Mucosa of stomach (tissue), 1 donor: ENCODE measurements around the gene NSUN3.
"Not testable (repeated sequence)": the region's sequence is repeated elsewhere in the genome, so short reads cannot be mapped to it uniquely, and the experiment has no call there.

Experiments used
- H3K27me3 ChIP-seq: one replicate; pipeline ENCODE4 v1.7.0; 2013; ENCODE audit warnings: mild to moderate bottlenecking, low read length; ENCODE audit not compliant: control insufficient read depth, insufficient read depth
- H3K36me3 ChIP-seq: one replicate; pipeline ENCODE4 v1.7.0; 2013; ENCODE audit warnings: low read length; ENCODE audit not compliant: control insufficient read depth, insufficient read depth
- H3K4me1 ChIP-seq: one replicate; pipeline ENCODE4 v1.7.0; 2013; ENCODE audit warnings: mild to moderate bottlenecking, low read length; ENCODE audit not compliant: control insufficient read depth, insufficient read depth
- H3K4me3 ChIP-seq: one replicate; pipeline ENCODE4 v1.7.0; 2013; ENCODE audit warnings: low read length
- H3K9ac ChIP-seq: one replicate; pipeline ENCODE4 v1.7.0; 2013; ENCODE audit warnings: mild to moderate bottlenecking, low read length, moderate library complexity
- H3K9me3 ChIP-seq: one replicate; pipeline ENCODE4 v1.7.0; 2013; ENCODE audit warnings: mild to moderate bottlenecking, low read length, moderate library complexity; ENCODE audit not compliant: control insufficient read depth
- donor health status: Pancreatic carcinoma.

Gene NSUN3

DNA sequence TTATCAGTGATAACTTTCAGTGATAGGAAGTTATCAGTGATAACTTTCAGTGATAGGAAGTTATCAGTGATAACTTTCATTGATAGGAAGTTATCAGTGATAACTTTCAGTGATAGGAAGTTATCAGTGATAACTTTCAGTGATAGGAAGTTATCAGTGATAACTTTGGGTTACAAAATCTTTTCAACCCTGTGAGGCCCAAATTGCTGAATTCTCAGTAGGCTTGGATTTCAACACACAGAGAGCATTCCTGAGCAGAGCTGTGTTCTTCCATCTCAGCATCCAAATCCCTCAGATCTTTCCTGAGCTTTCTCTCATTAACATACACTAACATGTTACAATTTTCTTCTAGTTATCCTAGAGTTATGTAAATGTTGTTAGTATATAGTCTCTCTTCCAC is 47.4 kb downstream of the NSUN3 start:
- not testable (repeated sequence) for H3K4me1 ChIP-seq, H3K9me3 ChIP-seq, H3K27me3 ChIP-seq, H3K36me3 ChIP-seq, H3K4me3 ChIP-seq, H3K9ac ChIP-seq

- H3K36me3 ChIP-seq = no peaks in the 10 kb centered on the region
- no peak overlapping the region for H3K9ac ChIP-seq
These were observed 48.0 kb downstream of the NSUN3 start for GRCh38 chr3:94110854-94111253.

DNA sequence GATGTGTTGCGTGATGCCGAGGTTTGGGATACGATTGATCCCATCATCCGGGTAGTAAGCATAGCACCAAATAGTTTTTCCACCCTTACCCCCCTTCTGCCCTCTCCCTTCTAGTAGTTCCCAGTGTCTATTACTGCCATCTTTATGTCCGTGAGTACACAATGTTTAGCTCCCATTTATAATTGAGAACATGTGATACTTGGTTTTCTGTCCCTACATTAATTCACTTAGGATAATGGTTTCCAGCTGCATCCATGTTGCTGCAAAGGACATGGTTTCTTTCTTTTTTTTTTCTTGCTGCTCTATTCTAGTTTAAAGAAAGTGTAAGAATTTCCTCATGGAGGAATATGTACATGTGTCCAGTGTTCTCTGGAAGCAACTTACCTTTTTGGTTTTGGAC is 51.8 kb downstream of the NSUN3 start:
- no peaks in the 10 kb centered on the region for H3K27me3 ChIP-seq
- no peak overlapping the region for H3K9ac ChIP-seq
- no peaks in the 10 kb centered on the region for H3K4me1 ChIP-seq

More at GRCh38 chr3:94110854-94111253, 48.0 kb downstream of the NSUN3 start:
- no peak overlapping the region for H3K4me3 ChIP-seq
- no peaks in the 10 kb centered on the region for H3K9me3 ChIP-seq
- H3K4me1 ChIP-seq = no peaks in the 10 kb centered on the region
- no peaks in the 10 kb centered on the region for H3K27me3 ChIP-seq

DNA sequence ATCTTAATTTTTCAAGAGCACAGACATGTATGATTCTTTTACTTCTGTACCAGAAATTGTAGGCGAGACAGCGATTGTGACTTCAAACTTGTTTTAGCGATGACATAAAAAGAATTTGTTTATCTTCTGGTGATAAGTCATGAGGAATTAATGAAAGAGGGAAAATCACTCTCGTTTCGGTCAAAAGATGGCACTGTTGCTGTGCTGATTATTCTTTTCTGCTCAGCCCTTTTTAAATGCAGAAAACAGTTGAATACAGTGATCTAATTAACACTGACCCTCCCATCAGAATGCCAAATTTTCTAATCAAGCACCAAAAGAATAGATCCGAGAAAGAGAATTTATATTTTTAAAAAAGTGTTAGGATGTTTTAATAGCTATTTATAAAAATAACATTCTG is 52.6 kb downstream of the NSUN3 start:
- Histone ChIP-seq H3K9me3 (no peaks in the 10 kb centered on the region), H3K9ac (no peak overlapping the region), H3K4me1 (no peaks in the 10 kb centered on the region), H3K27me3 (no peaks in the 10 kb centered on the region), H3K36me3 (no peaks in the 10 kb centered on the region), H3K4me3 (no peak overlapping the region)

More for the DNA sequence above, 51.8 kb downstream of the NSUN3 start:
- Histone ChIP-seq H3K9me3 (no peaks in the 10 kb centered on the region), H3K4me3 (no peak overlapping the region), H3K36me3 (no peaks in the 10 kb centered on the region)

GRCh38 chr3:94117729-94118128 is 54.9 kb downstream of the NSUN3 start:
- H3K4me1 ChIP-seq = no peaks in the 10 kb centered on the region
- H3K4me3 ChIP-seq = no peak overlapping the region
- H3K9ac ChIP-seq = no peak overlapping the region
- H3K36me3 ChIP-seq = no peaks in the 10 kb centered on the region
- no peaks in the 10 kb centered on the region for H3K9me3 ChIP-seq
- no peaks in the 10 kb centered on the region for H3K27me3 ChIP-seq

DNA sequence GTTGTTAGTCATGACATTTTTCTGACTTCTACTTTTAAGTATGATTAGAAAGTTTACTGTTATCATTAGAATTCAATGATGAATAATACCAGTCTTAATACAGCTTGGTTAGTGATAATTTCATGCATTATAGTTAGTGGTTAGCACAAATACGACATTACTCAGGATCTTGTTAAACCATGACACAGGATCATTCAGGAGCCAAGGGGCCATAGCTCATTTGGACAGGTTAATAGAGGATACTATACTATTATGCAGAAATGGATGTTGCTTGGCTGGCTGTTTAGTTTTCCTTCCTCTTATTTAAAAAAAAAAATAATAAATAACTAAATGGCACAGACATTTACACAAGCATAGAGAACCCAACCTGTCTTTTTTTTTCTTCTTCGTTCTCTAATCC is 55.5 kb downstream of the NSUN3 start:
- H3K36me3 ChIP-seq = no peaks in the 10 kb centered on the region
- H3K4me1 ChIP-seq = no peaks in the 10 kb centered on the region
- no peak overlapping the region for H3K9ac ChIP-seq
- no peak overlapping the region for H3K4me3 ChIP-seq
- no peaks in the 10 kb centered on the region for H3K9me3 ChIP-seq
- H3K27me3 ChIP-seq = no peaks in the 10 kb centered on the region

GRCh38 chr3:94121161-94121560 is 58.3 kb downstream of the NSUN3 start:
- Histone ChIP-seq H3K9me3 (no peaks in the 10 kb centered on the region), H3K36me3 (no peaks in the 10 kb centered on the region), H3K4me1 (no peaks in the 10 kb centered on the region), H3K4me3 (no peak overlapping the region), H3K27me3 (no peaks in the 10 kb centered on the region), H3K9ac (no peak overlapping the region)

DNA sequence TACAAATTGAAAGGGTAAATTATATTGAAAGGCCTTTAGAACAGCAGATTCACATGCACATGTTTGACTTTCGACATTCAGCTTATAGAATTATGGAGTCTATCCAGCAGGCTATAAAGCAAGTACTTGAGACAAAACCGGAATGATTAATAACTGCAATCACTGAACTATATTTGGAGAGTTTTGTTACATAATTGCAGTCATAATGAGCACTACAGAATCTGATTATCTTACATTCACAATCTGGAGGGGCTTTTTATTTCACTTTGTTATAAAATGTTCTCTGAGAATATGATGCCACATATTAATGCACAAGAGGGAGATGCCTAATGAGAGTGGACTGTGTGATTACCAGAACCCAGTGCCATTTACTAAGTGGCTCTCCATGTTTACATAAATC is 64.3 kb downstream of the NSUN3 start:
- Histone ChIP-seq H3K36me3 (no peaks in the 10 kb centered on the region), H3K9ac (no peak overlapping the region), H3K4me3 (no peak overlapping the region), H3K4me1 (no peaks in the 10 kb centered on the region), H3K27me3 (no peaks in the 10 kb centered on the region), H3K9me3 (no peaks in the 10 kb centered on the region)

DNA sequence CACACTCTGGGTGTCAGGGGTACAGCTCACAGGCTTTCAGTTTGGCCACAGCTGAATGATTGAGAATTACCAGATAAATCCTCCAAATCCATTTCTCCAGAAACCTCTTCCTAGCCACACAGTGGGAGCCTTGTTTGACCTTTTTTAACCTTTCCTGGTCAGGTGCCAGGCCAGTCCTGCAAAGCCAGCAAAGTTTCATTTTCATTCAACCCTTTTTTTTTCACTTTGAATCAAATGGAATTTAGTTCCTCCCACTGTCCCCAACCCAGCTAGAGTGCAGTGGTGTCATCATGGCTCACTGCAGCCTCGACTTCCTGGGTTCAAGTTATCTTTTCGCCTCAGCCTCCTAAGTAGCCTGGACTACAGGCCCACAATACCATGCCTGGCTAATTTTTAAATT is 67.8 kb downstream of the NSUN3 start:
- no peaks in the 10 kb centered on the region for H3K9me3 ChIP-seq
- H3K36me3 ChIP-seq = no peaks in the 10 kb centered on the region
- no peaks in the 10 kb centered on the region for H3K27me3 ChIP-seq
- no peaks in the 10 kb centered on the region for H3K4me1 ChIP-seq
- H3K9ac ChIP-seq = no peak overlapping the region
- H3K4me3 ChIP-seq = no peak overlapping the region

GRCh38 chr3:94132777-94133176 is 69.9 kb downstream of the NSUN3 start:
- no peak overlapping the region for H3K9ac ChIP-seq
- no peaks in the 10 kb centered on the region for H3K4me1 ChIP-seq
- no peak overlapping the region for H3K4me3 ChIP-seq
- no peaks in the 10 kb centered on the region for H3K9me3 ChIP-seq
- H3K27me3 ChIP-seq = no peaks in the 10 kb centered on the region
- no peaks in the 10 kb centered on the region for H3K36me3 ChIP-seq

GRCh38 chr3:94136133-94136532 is 73.3 kb downstream of the NSUN3 start:
- Histone ChIP-seq H3K36me3 (no peaks in the 10 kb centered on the region), H3K27me3 (no peaks in the 10 kb centered on the region), H3K9ac (no peak overlapping the region), H3K9me3 (no peaks in the 10 kb centered on the region), H3K4me3 (no peak overlapping the region), H3K4me1 (no peaks in the 10 kb centered on the region)

DNA sequence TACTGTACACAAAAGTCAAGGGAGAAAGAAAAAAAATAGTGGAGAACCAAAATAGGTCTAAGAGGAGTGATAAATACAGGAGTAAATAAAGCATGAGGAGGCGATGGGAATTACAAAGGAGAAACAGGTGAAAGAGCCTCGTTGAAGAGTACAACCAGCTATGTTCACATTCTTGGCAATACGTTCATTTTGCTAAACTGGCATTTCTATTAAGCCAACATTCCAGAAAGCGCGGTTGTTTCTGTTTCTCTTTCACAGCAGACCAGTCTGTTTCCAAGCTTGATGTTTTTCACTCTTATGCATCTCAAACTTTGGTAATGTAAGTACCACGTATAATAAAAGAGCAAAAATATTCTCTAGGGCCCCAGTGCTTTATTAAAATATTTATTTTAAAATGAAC is 74.5 kb downstream of the NSUN3 start:
- H3K27me3 ChIP-seq = no peaks in the 10 kb centered on the region
- H3K4me3 ChIP-seq = no peak overlapping the region
- no peaks in the 10 kb centered on the region for H3K4me1 ChIP-seq
- H3K9me3 ChIP-seq = no peaks in the 10 kb centered on the region
- H3K36me3 ChIP-seq = no peaks in the 10 kb centered on the region
- no peak overlapping the region for H3K9ac ChIP-seq

GRCh38 chr3:94146455-94146854 is 83.6 kb downstream of the NSUN3 start:
- Histone ChIP-seq H3K9me3 (no peaks in the 10 kb centered on the region), H3K9ac (no peak overlapping the region), H3K4me3 (no peak overlapping the region), H3K36me3 (no peaks in the 10 kb centered on the region), H3K27me3 (no peaks in the 10 kb centered on the region), H3K4me1 (no peaks in the 10 kb centered on the region)
